CD14-positive monocyte (primary cell): Measurements from ENCODE around the gene CMTM1. TPM values are rescaled to one million over a fixed set of nuclear protein-coding genes. Genes with fewer than 3 reads are reported as not detected.

Source experiments
- DNase-seq, 3 donors: peaks; one replicate each; pipeline ENCODE4 v3.0.0-alpha.2; 2011 to 2022
- H2AFZ ChIP-seq: 2 replicates; pipeline ENCODE4 v1.6.0; 2012; ENCODE audit warnings: mild to moderate bottlenecking, low read depth, low read length, inconsistent platforms; ENCODE audit not compliant: insufficient read depth, poor library complexity, severe bottlenecking
- H3K27ac ChIP-seq, 2 donors: 1 replicate in 1 of 2; 2 replicates in 1 of 2; pipeline ENCODE4 v1.5.1; 2012 to 2013; ENCODE audit warnings: low read length in 2 of 2, control low read depth in 1 of 2, inconsistent platforms in 1 of 2, low read depth in 1 of 2, mild to moderate bottlenecking in 1 of 2
- H3K27me3 ChIP-seq, 2 donors: one replicate each; pipeline versions ENCODE4 v1.6.0 to v1.6.1; 2011 to 2013; ENCODE audit warnings: low read length in 2 of 2; ENCODE audit not compliant: control insufficient read depth in 2 of 2, insufficient read depth in 2 of 2
- H3K36me3 ChIP-seq, 2 donors: replicated peaks in 1 of 2; 1 replicate in 1 of 2; 2 replicates in 1 of 2; pipeline versions ENCODE4 v1.5.1 to v1.6.1; 2012 to 2013; ENCODE audit warnings: low read length in 2 of 2, control low read depth in 1 of 2, inconsistent platforms in 1 of 2, mild to moderate bottlenecking in 1 of 2; ENCODE audit not compliant: insufficient read depth in 2 of 2, control insufficient read depth in 1 of 2
- H3K4me1 ChIP-seq, 2 donors: 1 replicate in 1 of 2; 2 replicates in 1 of 2; pipeline versions ENCODE4 v1.5.1 to v1.6.1; 2012 to 2013; ENCODE audit warnings: low read length in 2 of 2, control low read depth in 1 of 2, inconsistent platforms in 1 of 2, mild to moderate bottlenecking in 1 of 2, moderate library complexity in 1 of 2; ENCODE audit not compliant: insufficient read depth in 2 of 2, control insufficient read depth in 1 of 2
- H3K4me2 ChIP-seq: replicated peaks from 2 replicates; pipeline ENCODE3; 2012; ENCODE audit warnings: low read length, moderate library complexity, mild to moderate bottlenecking; ENCODE audit not compliant: poor library complexity, severe bottlenecking; ENCODE audit errors: extremely low read depth
- H3K4me3 ChIP-seq, 3 experiments: fragments of 200-600 bp in 1 of 3; sonication (generic) in 1 of 3; replicated peaks in 1 of 3; 1 replicate in 2 of 3; 2 replicates in 1 of 3; pipeline ENCODE4 v1.5.1; 2011 to 2013; ENCODE audit warnings: low read length in 3 of 3, mild to moderate bottlenecking in 3 of 3, control low read depth in 2 of 3, low read depth in 2 of 3, inconsistent platforms in 1 of 3, moderate library complexity in 1 of 3
- H3K79me2 ChIP-seq: 2 replicates; pipeline ENCODE4 v1.6.0; 2012; ENCODE audit warnings: mild to moderate bottlenecking, control low read depth, inconsistent platforms, low read length, moderate library complexity; ENCODE audit not compliant: insufficient read depth
- H3K9ac ChIP-seq: 2 replicates; pipeline ENCODE4 v1.6.0; 2017; ENCODE audit warnings: low read length, mild to moderate bottlenecking; ENCODE audit not compliant: insufficient read depth, poor library complexity, severe bottlenecking
- H3K9me3 ChIP-seq, 2 donors: replicated peaks in 1 of 2; 1 replicate in 1 of 2; 2 replicates in 1 of 2; pipeline versions ENCODE4 v1.5.1 to v1.6.1; 2012 to 2013; ENCODE audit warnings: low read length in 2 of 2, control low read depth in 1 of 2; ENCODE audit not compliant: control insufficient read depth in 1 of 2, insufficient read depth in 1 of 2
- H4K20me1 ChIP-seq: 2 replicates; pipeline ENCODE4 v1.6.0; 2012; ENCODE audit warnings: mild to moderate bottlenecking, low read length, control low read depth, moderate library complexity; ENCODE audit not compliant: insufficient read depth
- H3K27ac Mint-ChIP-seq, 7 donors: one replicate each; pipeline ENCODE4 v1.8.0; 2020; ENCODE audit warnings: mild to moderate bottlenecking in 7 of 7, mixed read lengths in 7 of 7, moderate library complexity in 6 of 7, inconsistent platforms in 2 of 7
- H3K27me3 Mint-ChIP-seq, 3 donors: one replicate each; pipeline ENCODE4 v1.8.0; 2021 to 2022; ENCODE audit warnings: low read depth in 3 of 3, mild to moderate bottlenecking in 3 of 3, mixed read lengths in 3 of 3, moderate library complexity in 3 of 3, inconsistent platforms in 1 of 3
- H3K36me3 Mint-ChIP-seq, 2 donors: one replicate each; pipeline ENCODE4 v1.8.0; 2020; ENCODE audit warnings: mixed read lengths in 2 of 2, inconsistent platforms in 1 of 2, mild to moderate bottlenecking in 1 of 2
- H3K4me1 Mint-ChIP-seq: one replicate; pipeline ENCODE4 v1.8.0; 2020; ENCODE audit warnings: mild to moderate bottlenecking, mixed read lengths
- H3K4me3 Mint-ChIP-seq, 2 donors: one replicate each; pipeline ENCODE4 v1.8.0; 2020; ENCODE audit warnings: mild to moderate bottlenecking in 2 of 2, mixed read lengths in 2 of 2, moderate library complexity in 1 of 2
- H3K9me3 Mint-ChIP-seq, 7 donors: one replicate each; pipeline ENCODE4 v1.8.0; 2020 to 2022; ENCODE audit warnings: mixed read lengths in 7 of 7, mild to moderate bottlenecking in 6 of 7, moderate library complexity in 6 of 7, inconsistent platforms in 2 of 7
- WGBS: methylation state at CpG from one replicate; pipeline ENCODE4 v1.1.5; 2013; ENCODE audit warnings: missing lambda C conversion rate; ENCODE audit not compliant: insufficient coverage; 5-methylcytosine and 5-hydroxymethylcytosine counted together
- intact Hi-C, 2 donors: fragments of 100-400 bp; cut with micrococcal nuclease; formaldehyde crosslinking; loops; one replicate each; pipeline versions ENCODE4 v1.15.0 to v1.15.1; 2023
- polyA plus RNA-seq, 3 donors: library from polyadenylated mRNA; depleted of rRNA in 1 of 3; unstranded in 2 of 3; stranded (reverse) in 1 of 3; fragments of 300-500 nt in 2 of 3; fragments of >200 nt in 1 of 3; fragmentation: Illumina TruSeq in 2 of 3; gene quantifications; 1 replicate in 2 of 3; 2 replicates in 1 of 3; pipeline ENCODE4 v1.2.3, GENCODE V29; 2012 to 2021
- TF ChIP-seq, protein P1 (sequence below): fragments of 200-600 bp; IDR thresholded peaks from one replicate; pipeline ENCODE4 v1.8.0; 2022; ENCODE audit warnings: antibody characterized with exemption, mild to moderate bottlenecking

CMTM1 gene
- polyA plus RNA-seq, 3 donors = 1.6 to 3.3 (median 2.5) TPM

DNA sequence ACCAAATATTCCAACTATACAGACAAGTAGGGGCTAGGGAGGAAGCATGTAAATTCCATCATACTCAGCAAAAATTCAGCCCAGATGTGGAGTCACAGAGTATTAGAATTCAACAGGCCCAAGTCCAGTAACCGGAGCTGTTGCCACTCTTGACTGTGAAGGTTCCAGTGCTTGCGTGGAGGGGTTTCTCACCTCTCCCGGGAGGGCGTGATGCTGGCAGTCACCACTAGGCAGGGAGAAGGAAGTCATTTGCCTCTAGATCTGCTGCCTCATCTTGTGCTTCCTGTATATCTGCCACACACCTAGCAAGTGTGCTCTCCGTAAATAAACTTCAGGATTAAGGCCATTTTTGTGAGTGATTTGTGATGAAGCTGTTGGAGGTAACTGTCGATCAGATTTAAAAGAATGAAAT lies 14.9 kb upstream of the CMTM1 start:
- peaks cover 30% of the 10 kb centered on the region for H4K20me1 ChIP-seq
- H3K36me3 ChIP-seq = peaks cover 3 to 13% of the 10 kb centered on the region in 2 donors
- peaks cover 80 to 89% of the 10 kb centered on the region in 2 donors for H3K4me1 ChIP-seq
- TF ChIP-seq, protein P1, sequence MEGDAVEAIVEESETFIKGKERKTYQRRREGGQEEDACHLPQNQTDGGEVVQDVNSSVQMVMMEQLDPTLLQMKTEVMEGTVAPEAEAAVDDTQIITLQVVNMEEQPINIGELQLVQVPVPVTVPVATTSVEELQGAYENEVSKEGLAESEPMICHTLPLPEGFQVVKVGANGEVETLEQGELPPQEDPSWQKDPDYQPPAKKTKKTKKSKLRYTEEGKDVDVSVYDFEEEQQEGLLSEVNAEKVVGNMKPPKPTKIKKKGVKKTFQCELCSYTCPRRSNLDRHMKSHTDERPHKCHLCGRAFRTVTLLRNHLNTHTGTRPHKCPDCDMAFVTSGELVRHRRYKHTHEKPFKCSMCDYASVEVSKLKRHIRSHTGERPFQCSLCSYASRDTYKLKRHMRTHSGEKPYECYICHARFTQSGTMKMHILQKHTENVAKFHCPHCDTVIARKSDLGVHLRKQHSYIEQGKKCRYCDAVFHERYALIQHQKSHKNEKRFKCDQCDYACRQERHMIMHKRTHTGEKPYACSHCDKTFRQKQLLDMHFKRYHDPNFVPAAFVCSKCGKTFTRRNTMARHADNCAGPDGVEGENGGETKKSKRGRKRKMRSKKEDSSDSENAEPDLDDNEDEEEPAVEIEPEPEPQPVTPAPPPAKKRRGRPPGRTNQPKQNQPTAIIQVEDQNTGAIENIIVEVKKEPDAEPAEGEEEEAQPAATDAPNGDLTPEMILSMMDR = peak; percentile 58
- Mint-ChIP-seq H3K36me3 (peaks cover 40 to 46% of the 10 kb centered on the region in 2 donors), H3K9me3 (no peaks in the 10 kb centered on the region), H3K4me3 (peak overlapping the region; percentile 95 to 100), H3K27ac (peak overlapping the region; percentile 80 to 97 (median 93)), H3K4me1 (peaks cover 83% of the 10 kb centered on the region), H3K27me3 (no peaks in the 10 kb centered on the region)
- H3K27me3 ChIP-seq = no peaks in the 10 kb centered on the region
- no peaks in the 10 kb centered on the region for H3K9me3 ChIP-seq
- H3K4me2 ChIP-seq = peak overlapping the region; percentile 88
- peak overlapping the region in 1 of 3 experiments; percentile 90 for H3K4me3 ChIP-seq
- peak overlapping the region; percentile 42 to 86 for H3K27ac ChIP-seq
- peak; percentile 70 to 83 (median 81) for DNase-seq
- H3K79me2 ChIP-seq = peaks cover 74% of the 10 kb centered on the region
- 26% methylated on average over 3 of the region's 6 CpGs for WGBS
- H2AFZ ChIP-seq = peak overlapping the region; percentile 80
- intact Hi-C loops = loop anchor here (5.0 to 10.0 kb wide), 4 partner anchors 34 to 74 kb away; no protein-coding TSS in a partner anchor
- no peak overlapping the region for H3K9ac ChIP-seq

DNA sequence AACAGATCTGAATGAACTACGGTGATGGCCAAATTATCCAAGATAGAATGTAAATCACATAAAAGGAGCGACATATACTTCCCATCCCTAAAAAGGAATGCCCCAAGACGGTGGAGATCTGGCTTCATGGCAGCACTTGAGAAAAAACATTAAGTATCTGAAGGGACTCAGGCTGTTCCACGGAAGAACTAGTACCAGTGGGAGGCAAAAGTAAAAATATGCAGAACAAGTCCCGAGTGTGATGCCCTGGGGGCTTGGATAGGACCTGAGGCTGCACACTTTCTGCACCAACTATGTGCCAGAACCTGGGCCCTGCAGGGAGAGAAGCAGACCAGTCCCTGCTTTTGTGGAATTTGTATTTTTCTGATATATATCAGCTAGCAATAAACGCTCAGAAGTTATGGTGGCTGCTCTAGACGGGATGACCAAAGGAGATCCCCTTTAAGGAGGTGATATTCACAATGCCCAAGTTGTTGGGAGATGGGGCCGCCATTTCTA lies 14.4 kb upstream of the CMTM1 start:
- Histone ChIP-seq H3K36me3 (peaks cover 3 to 15% of the 10 kb centered on the region in 2 donors), H3K27me3 (no peaks in the 10 kb centered on the region), H3K4me3 (peak overlapping the region; percentile 57 to 90 (median 71)), H3K27ac (peak overlapping the region; percentile 84 to 86), H3K9me3 (no peaks in the 10 kb centered on the region), H3K4me2 (peak overlapping the region; percentile 88), H4K20me1 (peaks cover 34% of the 10 kb centered on the region), H3K9ac (peak overlapping the region; percentile 70), H3K79me2 (peaks cover 79% of the 10 kb centered on the region), H2AFZ (peak overlapping the region; percentile 80), H3K4me1 (peaks cover 80 to 94% of the 10 kb centered on the region in 2 donors)
- peaks cover 35 to 42% of the 10 kb centered on the region in 2 donors for H3K36me3 Mint-ChIP-seq
- 59% methylated on average over 3 of the region's 8 CpGs for WGBS
- no peak for DNase-seq
- no peaks in the 10 kb centered on the region for H3K9me3 Mint-ChIP-seq
- peak overlapping the region; percentile 95 to 100 for H3K4me3 Mint-ChIP-seq
- intact Hi-C loops = loop anchor here (2.0 to 10.0 kb wide), 5 partner anchors 35 to 75 kb away; no protein-coding TSS in a partner anchor
- peaks cover 81% of the 10 kb centered on the region for H3K4me1 Mint-ChIP-seq
- TF ChIP-seq, protein P1 = peak; percentile 1
- H3K27me3 Mint-ChIP-seq = no peaks in the 10 kb centered on the region
- H3K27ac Mint-ChIP-seq = peak overlapping the region; percentile 80 to 97 (median 93)
